ENCODE measurements around the gene LONRF3.

LONRF3 gene

DNA sequence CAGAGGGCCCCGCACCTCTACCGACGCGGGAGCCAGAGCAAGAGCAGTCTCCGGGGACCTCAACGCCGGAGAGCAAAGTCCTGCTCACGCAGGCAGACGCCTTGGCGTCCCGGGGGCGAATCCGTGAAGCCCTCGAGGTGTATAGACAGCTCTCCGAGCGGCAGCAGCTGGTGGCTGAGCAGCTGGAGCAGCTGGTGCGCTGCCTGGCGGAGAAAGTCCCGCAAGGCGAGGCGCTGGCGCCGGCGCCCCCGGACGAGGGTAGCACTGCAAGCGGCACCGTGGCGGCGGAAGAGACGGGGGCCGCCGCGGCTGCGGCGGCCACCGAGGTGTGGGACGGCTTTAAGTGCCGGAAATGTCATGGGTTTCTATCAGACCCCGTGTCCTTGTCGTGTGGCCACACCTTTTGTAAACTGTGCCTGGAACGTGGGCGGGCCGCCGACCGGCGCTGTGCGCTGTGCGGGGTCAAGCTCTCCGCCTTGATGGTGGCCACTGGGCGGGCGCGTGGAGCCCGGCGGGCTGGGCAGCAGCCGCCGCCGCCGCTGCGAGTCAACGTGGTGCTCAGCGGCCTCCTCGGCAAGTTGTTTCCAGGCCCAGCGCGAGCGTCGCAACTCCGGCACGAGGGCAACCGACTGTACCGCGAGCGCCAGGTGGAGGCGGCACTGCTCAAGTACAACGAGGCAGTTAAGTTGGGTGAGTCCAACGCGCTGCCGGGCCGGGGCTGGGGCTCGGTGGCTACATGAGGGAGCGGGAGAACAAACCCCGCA lies 672 bp downstream of the LONRF3 start:
- no peaks in the 10 kb centered on the region for H3K36me3 ChIP-seq (ENCODE audit: control insufficient read depth in 4 of 4, insufficient read depth in 4 of 4, low read length in 3 of 4)
- ChIA-PET POLR2A (no interaction called here), CTCF (interaction anchor here (3.5 kb wide), 1 partner anchor 10 kb away, joined by 11 read pairs; no protein-coding TSS in a partner anchor)
- H3K27ac ChIP-seq (ENCODE audit: insufficient read depth in 1 of 2, low read depth in 1 of 2, low read length in 2 of 2, poor library complexity in 1 of 2, severe bottlenecking in 2 of 2) = no peak overlapping the region
- H3K9me3 ChIP-seq (ENCODE audit: control extremely low read depth in 1 of 5, control insufficient read depth in 4 of 5, insufficient read depth in 2 of 5, low read depth in 1 of 5, low read length in 4 of 5) = peaks cover 0 to 13% (median 0%) of the 10 kb centered on the region in 5 experiments
- H3K4me3 ChIP-seq (ENCODE audit: control insufficient read depth in 1 of 7, extremely low read depth in 1 of 7, insufficient read depth in 4 of 7, low read depth in 2 of 7, low read length in 6 of 7) = peak overlapping the region in 5 of 7 experiments; percentile 23 to 50 (median 33)
- WGBS (ENCODE audit: insufficient coverage) = 38% methylated on average over 64 of the region's 82 CpGs
- H3K27me3 ChIP-seq (replicated peaks in 2 of 5; ENCODE audit: control insufficient read depth in 4 of 5, insufficient read depth in 5 of 5, low read length in 4 of 5) = peaks cover 2 to 58% (median 11%) of the 10 kb centered on the region in 5 experiments
- H3K4me1 ChIP-seq (ENCODE audit: control extremely low read depth in 1 of 4, control insufficient read depth in 4 of 4, insufficient read depth in 4 of 4, low read length in 3 of 4) = peaks cover 0 to 35% (median 29%) of the 10 kb centered on the region in 4 experiments
- peak in 2 of 3 donors; percentile 74 to 85 for DNase-seq

DNA sequence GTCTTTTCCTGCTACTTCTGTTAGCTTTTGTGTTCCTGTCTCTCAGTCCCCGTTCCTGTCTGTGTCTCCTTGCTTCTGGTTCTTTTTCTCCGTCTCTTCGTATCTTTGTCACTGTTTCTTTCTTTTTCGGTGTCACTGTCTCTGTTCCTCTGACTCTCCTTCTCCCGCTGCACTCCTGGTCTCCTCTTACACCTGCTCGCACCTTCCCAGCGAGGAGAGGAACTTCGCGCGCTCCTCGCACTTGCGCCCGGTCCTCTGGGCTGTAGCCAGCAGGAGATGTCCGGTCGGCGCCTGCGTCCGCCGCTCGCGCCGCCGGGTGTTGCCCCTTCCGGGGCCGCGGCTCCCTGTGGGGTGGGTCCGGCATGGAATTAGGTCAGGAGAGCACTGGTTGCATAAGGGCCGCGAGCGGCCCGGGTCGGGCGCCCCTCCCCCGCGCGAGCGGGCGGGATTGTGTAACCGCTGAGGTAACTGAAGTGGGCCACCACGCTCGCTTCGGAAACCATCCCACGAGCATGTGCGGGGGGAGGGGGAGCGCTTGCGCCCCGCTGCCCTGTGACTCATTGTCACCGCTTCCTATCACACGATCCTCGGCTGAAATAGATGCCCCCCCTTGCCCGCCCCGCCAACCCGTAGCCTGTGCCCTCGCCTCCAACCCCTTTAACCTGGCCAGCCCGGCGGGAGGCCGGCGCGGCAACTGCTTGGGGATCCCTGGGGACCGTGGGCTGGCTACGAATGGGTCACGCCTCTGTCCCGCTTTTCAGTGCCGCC lies 1.6 kb downstream of the LONRF3 start:
- H3K4me1 ChIP-seq (ENCODE audit: control extremely low read depth in 1 of 4, control insufficient read depth in 4 of 4, insufficient read depth in 4 of 4, low read length in 3 of 4) = peaks cover 0 to 35% (median 29%) of the 10 kb centered on the region in 4 experiments
- 36% methylated on average over 40 of the region's 64 CpGs for WGBS (ENCODE audit: insufficient coverage)
- peaks cover 2 to 53% (median 13%) of the 10 kb centered on the region in 5 experiments for H3K27me3 ChIP-seq (replicated peaks in 2 of 5; ENCODE audit: control insufficient read depth in 4 of 5, insufficient read depth in 5 of 5, low read length in 4 of 5)
- peak overlapping the region in 6 of 7 experiments; percentile 39 to 61 (median 56) for H3K4me3 ChIP-seq (ENCODE audit: control insufficient read depth in 1 of 7, extremely low read depth in 1 of 7, insufficient read depth in 4 of 7, low read depth in 2 of 7, low read length in 6 of 7)
- ChIA-PET CTCF (interaction anchor here (3.5 kb wide), 1 partner anchor 10 kb away, joined by 11 read pairs; no protein-coding TSS in a partner anchor), POLR2A (no interaction called here)
- no peak overlapping the region for H3K27ac ChIP-seq (ENCODE audit: insufficient read depth in 1 of 2, low read depth in 1 of 2, low read length in 2 of 2, poor library complexity in 1 of 2, severe bottlenecking in 2 of 2)
- H3K9me3 ChIP-seq (ENCODE audit: control extremely low read depth in 1 of 5, control insufficient read depth in 4 of 5, insufficient read depth in 2 of 5, low read depth in 1 of 5, low read length in 4 of 5) = peaks cover 0 to 13% (median 0%) of the 10 kb centered on the region in 5 experiments
- peak; percentile 77 to 90 (median 89) for DNase-seq
- H3K36me3 ChIP-seq (ENCODE audit: control insufficient read depth in 4 of 4, insufficient read depth in 4 of 4, low read length in 3 of 4) = no peaks in the 10 kb centered on the region

DNA sequence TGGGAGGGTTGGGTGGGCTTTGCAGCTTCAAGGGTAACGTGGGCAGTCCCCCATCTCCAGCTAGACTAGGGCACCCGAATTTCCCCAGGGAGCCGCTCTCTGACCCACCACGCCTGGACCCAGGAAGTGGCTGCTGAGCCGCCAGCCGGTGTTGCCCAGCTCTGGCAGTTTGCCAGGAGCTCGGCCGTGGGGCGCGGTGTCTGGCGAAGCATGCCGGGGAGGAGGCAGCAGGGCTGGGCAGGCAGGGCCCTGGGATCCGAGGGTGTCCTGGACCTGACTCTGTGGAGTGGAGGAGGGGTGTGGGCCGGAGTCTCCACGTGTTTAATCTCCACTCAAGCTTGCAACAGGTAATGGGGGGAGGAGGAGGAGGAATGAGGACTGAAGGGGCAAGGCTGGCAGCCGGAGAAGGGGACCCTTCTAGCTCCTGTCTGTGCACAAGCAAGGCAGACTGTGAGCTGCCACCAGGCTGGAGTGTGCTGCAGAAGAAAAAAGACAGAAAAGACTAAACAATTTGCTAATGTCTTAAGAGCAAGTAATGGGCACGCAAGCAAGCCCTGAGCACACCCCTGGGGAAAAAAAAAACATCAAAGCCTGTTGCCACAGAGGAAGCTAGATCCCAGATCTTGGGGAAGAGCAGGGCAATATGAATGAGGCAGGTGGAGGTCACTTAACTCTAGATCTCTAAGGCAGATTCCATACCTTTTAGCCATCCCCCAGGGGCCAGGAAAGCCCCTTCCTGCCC lies 2.4 kb downstream of the LONRF3 start:
- Histone ChIP-seq H3K27me3 (replicated peaks in 2 of 5; ENCODE audit: control insufficient read depth in 4 of 5, insufficient read depth in 5 of 5, low read length in 4 of 5) (peaks cover 2 to 46% (median 13%) of the 10 kb centered on the region in 5 experiments), H3K4me1 (ENCODE audit: control extremely low read depth in 1 of 4, control insufficient read depth in 4 of 4, insufficient read depth in 4 of 4, low read length in 3 of 4) (peaks cover 0 to 35% (median 29%) of the 10 kb centered on the region in 4 experiments), H3K9me3 (ENCODE audit: control extremely low read depth in 1 of 5, control insufficient read depth in 4 of 5, insufficient read depth in 2 of 5, low read depth in 1 of 5, low read length in 4 of 5) (peaks cover 0 to 13% (median 0%) of the 10 kb centered on the region in 5 experiments), H3K36me3 (ENCODE audit: control insufficient read depth in 4 of 4, insufficient read depth in 4 of 4, low read length in 3 of 4) (no peaks in the 10 kb centered on the region), H3K4me3 (ENCODE audit: control insufficient read depth in 1 of 7, extremely low read depth in 1 of 7, insufficient read depth in 4 of 7, low read depth in 2 of 7, low read length in 6 of 7) (peak overlapping the region in 4 of 7 experiments; percentile 51 to 61 (median 58)), H3K27ac (ENCODE audit: insufficient read depth in 1 of 2, low read depth in 1 of 2, low read length in 2 of 2, poor library complexity in 1 of 2, severe bottlenecking in 2 of 2) (no peak overlapping the region)
- CTCF ChIA-PET = interaction anchor here (3.5 kb wide), 1 partner anchor 9 kb away, joined by 11 read pairs; no protein-coding TSS in a partner anchor
- POLR2A ChIA-PET = no interaction called here
- WGBS (ENCODE audit: insufficient coverage) = 34% methylated on average over 11 of the region's 17 CpGs
- DNase-seq = peak in 2 of 3 donors; percentile 16 to 27

DNA sequence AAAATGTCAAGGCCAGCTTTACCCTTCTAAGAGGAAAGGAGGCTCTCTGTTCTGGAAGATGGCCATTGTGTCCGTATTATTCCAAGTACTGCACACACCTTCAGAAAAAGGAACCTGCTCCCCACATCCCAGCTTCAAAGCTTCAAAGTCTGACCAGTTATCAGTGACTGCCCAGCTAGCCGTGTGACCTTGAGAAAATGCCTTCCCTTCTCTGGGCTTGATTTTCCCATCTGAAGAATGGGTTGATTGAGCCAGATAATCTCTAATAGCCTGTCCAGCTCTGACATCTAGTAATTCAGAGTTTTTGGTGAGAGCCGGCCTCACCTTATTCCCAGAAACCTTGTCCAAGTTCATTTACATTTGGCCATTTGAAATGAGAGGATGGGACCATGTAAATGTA lies 3.0 kb downstream of the LONRF3 start:
- Histone ChIP-seq H3K27ac (ENCODE audit: insufficient read depth in 1 of 2, low read depth in 1 of 2, low read length in 2 of 2, poor library complexity in 1 of 2, severe bottlenecking in 2 of 2) (no peak overlapping the region), H3K9me3 (ENCODE audit: control extremely low read depth in 1 of 5, control insufficient read depth in 4 of 5, insufficient read depth in 2 of 5, low read depth in 1 of 5, low read length in 4 of 5) (peaks cover 0 to 13% (median 0%) of the 10 kb centered on the region in 5 experiments), H3K36me3 (ENCODE audit: control insufficient read depth in 4 of 4, insufficient read depth in 4 of 4, low read length in 3 of 4) (no peaks in the 10 kb centered on the region), H3K4me3 (ENCODE audit: control insufficient read depth in 1 of 7, extremely low read depth in 1 of 7, insufficient read depth in 4 of 7, low read depth in 2 of 7, low read length in 6 of 7) (no peak overlapping the region), H3K4me1 (ENCODE audit: control extremely low read depth in 1 of 4, control insufficient read depth in 4 of 4, insufficient read depth in 4 of 4, low read length in 3 of 4) (peaks cover 0 to 35% (median 29%) of the 10 kb centered on the region in 4 experiments), H3K27me3 (replicated peaks in 2 of 5; ENCODE audit: control insufficient read depth in 4 of 5, insufficient read depth in 5 of 5, low read length in 4 of 5) (peaks cover 2 to 39% (median 13%) of the 10 kb centered on the region in 5 experiments)
- WGBS (ENCODE audit: insufficient coverage) = 78% methylated on average over 2 of the region's 3 CpGs
- no peak for DNase-seq
- POLR2A ChIA-PET = no interaction called here
- CTCF ChIA-PET = interaction anchor here (3.5 kb wide), 1 partner anchor 8 kb away, joined by 11 read pairs; no protein-coding TSS in a partner anchor

DNA sequence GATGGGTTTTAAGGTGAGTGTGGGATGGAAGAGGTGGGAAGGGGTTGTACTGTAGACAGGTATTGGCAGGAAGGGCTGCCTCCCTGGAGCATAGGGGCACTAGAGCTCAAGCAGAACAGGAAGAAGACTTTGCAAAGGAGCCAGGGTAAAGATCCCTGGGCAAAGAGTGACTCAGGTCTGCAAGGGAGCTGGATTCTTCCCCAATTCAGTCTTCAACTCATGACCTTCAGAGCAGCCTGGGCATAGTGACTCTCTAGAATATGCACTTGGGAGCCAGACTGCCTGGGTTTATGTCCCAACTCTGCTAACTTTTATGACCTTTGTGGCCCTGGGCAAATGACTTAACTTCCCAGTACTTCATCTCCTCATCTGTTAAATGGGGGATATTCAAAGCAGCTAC lies 4.0 kb downstream of the LONRF3 start:
- H3K9me3 ChIP-seq (ENCODE audit: control extremely low read depth in 1 of 5, control insufficient read depth in 4 of 5, insufficient read depth in 2 of 5, low read depth in 1 of 5, low read length in 4 of 5) = peaks cover 0 to 12% (median 0%) of the 10 kb centered on the region in 5 experiments
- no peak overlapping the region for H3K27ac ChIP-seq (ENCODE audit: insufficient read depth in 1 of 2, low read depth in 1 of 2, low read length in 2 of 2, poor library complexity in 1 of 2, severe bottlenecking in 2 of 2)
- H3K36me3 ChIP-seq (ENCODE audit: control insufficient read depth in 4 of 4, insufficient read depth in 4 of 4, low read length in 3 of 4) = no peaks in the 10 kb centered on the region
- H3K4me1 ChIP-seq (ENCODE audit: control extremely low read depth in 1 of 4, control insufficient read depth in 4 of 4, insufficient read depth in 4 of 4, low read length in 3 of 4) = peaks cover 0 to 31% (median 27%) of the 10 kb centered on the region in 4 experiments
- H3K4me3 ChIP-seq (ENCODE audit: control insufficient read depth in 1 of 7, extremely low read depth in 1 of 7, insufficient read depth in 4 of 7, low read depth in 2 of 7, low read length in 6 of 7) = no peak overlapping the region
- ChIA-PET POLR2A (no interaction called here), CTCF (interaction anchor here (1.5 kb wide), 1 partner anchor 28 kb away, joined by 4 read pairs; no protein-coding TSS in a partner anchor)
- peaks cover under 1 to 29% (median 8%) of the 10 kb centered on the region in 5 experiments for H3K27me3 ChIP-seq (replicated peaks in 2 of 5; ENCODE audit: control insufficient read depth in 4 of 5, insufficient read depth in 5 of 5, low read length in 4 of 5)
- DNase-seq = peak in 2 of 3 donors; percentile 10 to 13

DNA sequence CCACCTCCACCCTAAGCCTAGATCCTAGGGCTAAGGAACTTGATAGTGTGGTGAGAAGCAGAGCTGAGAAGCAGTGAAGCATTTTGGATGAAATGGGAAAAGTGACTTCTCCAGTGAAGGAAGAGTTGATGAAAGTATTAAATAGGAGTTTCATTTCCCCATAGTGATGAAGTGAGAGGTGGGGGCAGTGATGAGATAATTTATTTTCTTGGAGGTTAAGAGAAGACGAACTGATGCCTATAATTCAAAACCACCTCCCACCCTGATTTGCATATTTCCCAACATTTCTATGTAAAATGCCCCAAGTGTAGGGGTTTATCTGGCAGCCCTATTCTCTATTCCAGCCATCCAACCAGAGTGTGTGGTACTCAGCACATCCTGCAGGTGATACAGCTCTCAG lies 6.3 kb downstream of the LONRF3 start:
- Histone ChIP-seq H3K36me3 (ENCODE audit: control insufficient read depth in 4 of 4, insufficient read depth in 4 of 4, low read length in 3 of 4) (no peaks in the 10 kb centered on the region), H3K27ac (ENCODE audit: insufficient read depth in 1 of 2, low read depth in 1 of 2, low read length in 2 of 2, poor library complexity in 1 of 2, severe bottlenecking in 2 of 2) (no peak overlapping the region), H3K4me1 (ENCODE audit: control extremely low read depth in 1 of 4, control insufficient read depth in 4 of 4, insufficient read depth in 4 of 4, low read length in 3 of 4) (peaks cover 0 to 12% (median 11%) of the 10 kb centered on the region in 4 experiments), H3K4me3 (ENCODE audit: control insufficient read depth in 1 of 7, extremely low read depth in 1 of 7, insufficient read depth in 4 of 7, low read depth in 2 of 7, low read length in 6 of 7) (no peak overlapping the region), H3K9me3 (ENCODE audit: control extremely low read depth in 1 of 5, control insufficient read depth in 4 of 5, insufficient read depth in 2 of 5, low read depth in 1 of 5, low read length in 4 of 5) (no peaks in the 10 kb centered on the region), H3K27me3 (replicated peaks in 2 of 5; ENCODE audit: control insufficient read depth in 4 of 5, insufficient read depth in 5 of 5, low read length in 4 of 5) (peaks cover 0 to 6% (median 0%) of the 10 kb centered on the region in 5 experiments)
- DNase-seq = no peak
- ChIA-PET POLR2A (no interaction called here), CTCF (no interaction called here)
- WGBS (ENCODE audit: insufficient coverage) = 40% methylated on average over 1 of the region's 1 CpG
